Measurements from ENCODE around the gene RETREG3. TPM values are rescaled to one million over a fixed set of nuclear protein-coding genes. Genes with fewer than 3 reads are reported as not detected.

RETREG3 gene
- total and polyA plus RNA-seq, 2 of the 13 experiments (the other 11 are each of a cell fraction or from before 2014, with no cell fraction given), result 47.0 to 55.8 TPM

DNA sequence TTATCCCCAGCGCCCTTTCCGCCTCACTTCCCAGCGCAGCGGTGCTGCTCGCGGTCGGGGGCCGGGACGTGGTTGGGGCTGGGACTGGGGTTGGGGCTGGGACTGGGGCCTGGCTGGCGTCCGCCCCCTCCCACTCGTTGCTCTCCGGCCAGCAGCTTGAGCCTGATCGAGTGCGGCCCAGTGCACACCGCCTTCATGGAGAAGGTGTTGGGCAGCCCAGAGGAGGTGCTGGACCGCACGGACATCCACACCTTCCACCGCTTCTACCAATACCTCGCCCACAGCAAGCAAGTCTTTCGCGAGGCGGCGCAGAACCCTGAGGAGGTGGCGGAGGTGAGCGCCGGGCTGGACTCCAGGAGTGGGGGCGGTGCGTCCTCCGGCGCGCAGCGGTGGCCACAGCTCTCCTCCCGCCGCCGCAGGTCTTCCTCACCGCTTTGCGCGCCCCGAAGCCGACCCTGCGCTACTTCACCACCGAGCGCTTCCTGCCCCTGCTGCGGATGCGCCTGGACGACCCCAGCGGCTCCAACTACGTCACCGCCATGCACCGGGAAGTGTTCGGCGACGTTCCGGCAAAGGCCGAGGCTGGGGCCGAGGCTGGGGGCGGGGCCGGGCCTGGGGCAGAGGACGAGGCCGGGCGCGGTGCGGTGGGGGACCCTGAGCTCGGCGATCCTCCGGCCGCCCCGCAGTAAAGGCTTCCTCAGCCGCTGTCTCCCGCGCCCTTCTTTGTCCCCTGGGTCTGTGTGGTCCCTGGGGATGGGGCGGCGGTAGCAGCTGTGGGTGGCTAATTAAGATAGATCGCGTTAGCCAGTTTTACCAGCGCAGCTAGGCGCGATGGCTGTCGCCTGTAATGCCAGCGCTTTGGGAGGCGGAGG lies 54.7 kb downstream of the RETREG3 start (continued):
- TF ChIP-seq, protein P1, sequence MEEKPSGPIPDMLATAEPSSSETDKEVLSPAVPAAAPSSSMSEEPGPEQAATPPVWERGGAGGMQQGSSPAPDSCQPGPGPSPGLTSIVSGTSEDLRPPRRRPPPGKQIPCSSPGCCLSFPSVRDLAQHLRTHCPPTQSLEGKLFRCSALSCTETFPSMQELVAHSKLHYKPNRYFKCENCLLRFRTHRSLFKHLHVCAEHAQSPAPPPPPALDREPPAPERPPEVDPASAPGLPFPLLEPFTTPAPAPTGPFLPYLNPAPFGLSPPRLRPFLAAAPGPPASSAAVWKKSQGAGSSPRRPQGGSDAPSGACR (CRISPR knock-in tag; IDR thresholded peaks at IDR 0.05), result peak; percentile 85
- TF ChIP-seq SRSF9 (IDR thresholded peaks at IDR 0.05; ENCODE audit: borderline replicate concordance, insufficient read depth, low read depth, low read length, poor library complexity, severe bottlenecking) (no peak), TEAD3 (CRISPR knock-in tag; optimal IDR thresholded peaks at IDR 0.05; ENCODE audit: borderline replicate concordance) (peak; percentile 86), IRF2 (CRISPR knock-in tag; IDR thresholded peaks at IDR 0.05) (peak; percentile 96), ZFYVE20 (CRISPR knock-in tag; IDR thresholded peaks at IDR 0.05; ENCODE audit: borderline replicate concordance, low read depth) (no peak), ZBTB39 (CRISPR knock-in tag; IDR thresholded peaks at IDR 0.05) (peak; percentile 47; the same call in 1 of the 2 replicates), JUND (CRISPR knock-in tag; IDR thresholded peaks at IDR 0.05) (no peak; the same call in 1 of the 2 replicates), ZNF883 (CRISPR knock-in tag; IDR thresholded peaks at IDR 0.05; ENCODE audit: not compliant biosample characterization) (peak; percentile 59), DR1 (CRISPR knock-in tag; IDR thresholded peaks at IDR 0.05) (peak; percentile 91), NR3C1 (CRISPR knock-in tag; IDR thresholded peaks at IDR 0.05) (no peak), ZNF737 (CRISPR knock-in tag; IDR thresholded peaks at IDR 0.05; ENCODE audit: borderline replicate concordance) (no peak), GABPA (IDR thresholded peaks at IDR 0.05; ENCODE audit: low read depth, low read length) (peak; percentile 83), GABPA (CRISPR knock-in tag; IDR thresholded peaks at IDR 0.05; ENCODE audit: low read depth) (peak; percentile 90), ZNF501 (CRISPR knock-in tag; IDR thresholded peaks at IDR 0.05) (peak; percentile 86), HNRNPUL1 (IDR thresholded peaks at IDR 0.05; ENCODE audit: low read depth, low read length) (no peak), SNAPC2 (CRISPR knock-in tag; IDR thresholded peaks at IDR 0.05) (0 out of 2 replicates have a peak, but pooled peaks have one; percentile 32), ZNF709 (CRISPR knock-in tag; IDR thresholded peaks at IDR 0.05) (peak; percentile 89), ZNF788 (CRISPR knock-in tag; IDR thresholded peaks at IDR 0.05; ENCODE audit: borderline replicate concordance) (peak; percentile 83; the same call in 1 of the 2 replicates), ZNF841 (CRISPR knock-in tag; IDR thresholded peaks at IDR 0.05; ENCODE audit: borderline replicate concordance) (0 out of 2 replicates have a peak, but pooled peaks have one; percentile 81)
- TF ChIP-seq, protein P2, sequence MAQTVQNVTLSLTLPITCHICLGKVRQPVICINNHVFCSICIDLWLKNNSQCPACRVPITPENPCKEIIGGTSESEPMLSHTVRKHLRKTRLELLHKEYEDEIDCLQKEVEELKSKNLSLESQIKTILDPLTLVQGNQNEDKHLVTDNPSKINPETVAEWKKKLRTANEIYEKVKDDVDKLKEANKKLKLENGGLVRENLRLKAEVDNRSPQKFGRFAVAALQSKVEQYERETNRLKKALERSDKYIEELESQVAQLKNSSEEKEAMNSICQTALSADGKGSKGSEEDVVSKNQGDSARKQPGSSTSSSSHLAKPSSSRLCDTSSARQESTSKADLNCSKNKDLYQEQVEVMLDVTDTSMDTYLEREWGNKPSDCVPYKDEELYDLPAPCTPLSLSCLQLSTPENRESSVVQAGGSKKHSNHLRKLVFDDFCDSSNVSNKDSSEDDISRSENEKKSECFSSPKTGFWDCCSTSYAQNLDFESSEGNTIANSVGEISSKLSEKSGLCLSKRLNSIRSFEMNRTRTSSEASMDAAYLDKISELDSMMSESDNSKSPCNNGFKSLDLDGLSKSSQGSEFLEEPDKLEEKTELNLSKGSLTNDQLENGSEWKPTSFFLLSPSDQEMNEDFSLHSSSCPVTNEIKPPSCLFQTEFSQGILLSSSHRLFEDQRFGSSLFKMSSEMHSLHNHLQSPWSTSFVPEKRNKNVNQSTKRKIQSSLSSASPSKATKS (CRISPR knock-in tag; IDR thresholded peaks at IDR 0.05), result no peak
- TF ChIP-seq, protein P3, sequence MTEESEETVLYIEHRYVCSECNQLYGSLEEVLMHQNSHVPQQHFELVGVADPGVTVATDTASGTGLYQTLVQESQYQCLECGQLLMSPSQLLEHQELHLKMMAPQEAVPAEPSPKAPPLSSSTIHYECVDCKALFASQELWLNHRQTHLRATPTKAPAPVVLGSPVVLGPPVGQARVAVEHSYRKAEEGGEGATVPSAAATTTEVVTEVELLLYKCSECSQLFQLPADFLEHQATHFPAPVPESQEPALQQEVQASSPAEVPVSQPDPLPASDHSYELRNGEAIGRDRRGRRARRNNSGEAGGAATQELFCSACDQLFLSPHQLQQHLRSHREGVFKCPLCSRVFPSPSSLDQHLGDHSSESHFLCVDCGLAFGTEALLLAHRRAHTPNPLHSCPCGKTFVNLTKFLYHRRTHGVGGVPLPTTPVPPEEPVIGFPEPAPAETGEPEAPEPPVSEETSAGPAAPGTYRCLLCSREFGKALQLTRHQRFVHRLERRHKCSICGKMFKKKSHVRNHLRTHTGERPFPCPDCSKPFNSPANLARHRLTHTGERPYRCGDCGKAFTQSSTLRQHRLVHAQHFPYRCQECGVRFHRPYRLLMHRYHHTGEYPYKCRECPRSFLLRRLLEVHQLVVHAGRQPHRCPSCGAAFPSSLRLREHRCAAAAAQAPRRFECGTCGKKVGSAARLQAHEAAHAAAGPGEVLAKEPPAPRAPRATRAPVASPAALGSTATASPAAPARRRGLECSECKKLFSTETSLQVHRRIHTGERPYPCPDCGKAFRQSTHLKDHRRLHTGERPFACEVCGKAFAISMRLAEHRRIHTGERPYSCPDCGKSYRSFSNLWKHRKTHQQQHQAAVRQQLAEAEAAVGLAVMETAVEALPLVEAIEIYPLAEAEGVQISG (CRISPR knock-in tag; IDR thresholded peaks at IDR 0.05), result peak; percentile 95

Measured in HepG2 (cell line).